GM21619 (cell line): ENCODE measurements around the gene PRICKLE3.

Experiments used
- ATAC-seq: cut with Tn5 transposase; IDR thresholded peaks from one replicate; pipeline ENCODE4 v1.9.1; 2021; ENCODE audit not compliant: unreplicated experiment

PRICKLE3 gene

GRCh38 chrX:49208399-49208798 is 22.2 kb upstream of the PRICKLE3 start:
- ATAC-seq: no peak

- ATAC-seq: no peak
Measured at GRCh38 chrX:49206543-49206942, 20.4 kb upstream of the PRICKLE3 start.

GRCh38 chrX:49205443-49205842 is 19.3 kb upstream of the PRICKLE3 start:
- ATAC-seq: no peak

DNA sequence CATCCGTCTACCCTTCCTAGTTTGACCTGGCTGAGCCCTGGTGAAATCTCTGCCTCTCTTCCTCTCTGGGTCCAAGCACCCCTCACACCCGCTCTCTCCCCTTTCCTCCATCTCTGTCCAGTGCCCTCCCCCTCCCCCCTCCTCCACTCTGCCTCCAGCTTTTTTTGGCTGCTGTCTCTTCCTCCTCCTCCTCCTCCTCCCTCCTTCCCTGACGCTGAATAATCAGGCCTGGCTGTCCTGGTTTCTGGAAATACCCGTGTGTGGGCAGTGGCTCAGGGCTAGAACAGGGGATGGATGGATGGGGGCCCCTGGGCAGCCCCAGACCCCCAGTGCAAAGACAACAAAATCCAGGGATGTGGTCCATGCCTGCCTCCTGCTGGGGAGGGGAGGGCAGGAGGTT is 18.5 kb upstream of the PRICKLE3 start:
- ATAC-seq: no peak

- no peak for ATAC-seq
Measured at GRCh38 chrX:49204017-49204416, 17.8 kb upstream of the PRICKLE3 start.

- ATAC-seq: no peak
Measured at GRCh38 chrX:49203536-49203935, 17.4 kb upstream of the PRICKLE3 start.

DNA sequence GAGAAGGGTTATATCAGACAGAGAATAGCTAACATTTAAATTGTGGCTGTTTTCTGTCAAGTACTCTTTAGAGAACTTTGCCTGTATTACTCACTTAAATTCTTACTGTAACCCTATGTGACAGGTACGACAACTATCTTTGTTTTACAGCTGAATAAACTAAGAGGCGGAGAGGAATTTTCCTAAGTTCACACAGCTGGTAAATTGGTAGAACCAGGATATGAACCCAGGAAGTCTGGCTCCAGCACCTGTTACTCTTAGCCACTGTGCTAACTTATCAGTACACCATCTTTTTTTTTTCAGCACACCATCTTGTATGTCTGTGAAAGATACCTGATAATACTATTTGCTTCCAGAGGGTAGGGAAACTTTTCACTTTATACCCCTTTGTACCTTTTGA is 15.8 kb upstream of the PRICKLE3 start:
- no peak for ATAC-seq

DNA sequence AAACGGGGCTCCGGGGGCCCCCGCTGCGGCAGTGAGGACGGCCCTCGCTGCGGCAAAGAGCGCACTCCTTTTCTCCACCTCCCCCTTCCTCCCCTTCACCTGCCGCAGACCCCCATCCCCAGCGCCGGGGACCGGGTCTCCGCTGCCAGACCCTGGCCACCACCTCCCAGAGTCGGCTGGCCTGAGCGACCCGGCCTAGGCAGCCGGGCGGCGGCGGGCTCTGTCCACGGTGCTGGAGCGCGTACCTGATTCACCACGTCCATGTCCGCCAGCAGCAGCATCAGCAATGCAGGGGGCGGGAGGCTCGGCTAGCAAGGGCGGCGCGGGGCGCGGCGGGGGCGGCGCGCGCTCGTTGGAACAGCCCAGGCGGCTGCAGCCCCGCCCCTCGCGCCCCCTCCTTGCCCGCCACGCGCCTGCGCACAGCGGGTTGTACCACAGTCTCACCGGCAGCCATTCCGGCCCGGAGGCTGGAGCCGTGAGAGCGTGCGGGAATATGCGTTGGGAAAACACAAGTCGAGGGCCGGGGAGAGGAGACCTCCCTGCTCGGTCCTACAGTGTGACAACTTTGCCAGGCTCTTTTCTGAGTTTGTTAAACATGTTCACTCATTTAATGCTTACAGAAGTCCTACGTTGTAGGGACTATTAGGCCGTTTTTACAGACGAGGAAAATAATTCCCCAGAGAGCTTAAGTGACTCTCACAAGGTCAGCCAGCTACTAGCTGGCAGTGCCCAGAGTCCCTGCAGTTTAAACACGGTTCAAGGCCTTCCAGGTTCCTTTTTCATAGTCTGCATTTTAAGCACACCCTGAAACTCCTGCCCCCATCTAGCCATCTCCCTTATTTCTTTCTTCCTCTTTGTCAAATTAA is 14.0 kb upstream of the PRICKLE3 start, which contains the start of gene SYP:
Gene SYP (minus strand): TSS at position 288 of the 866 bp plus-strand sequence. CDS start 7 bp downstream, at position 281.
- ATAC-seq: peak; percentile 97

DNA sequence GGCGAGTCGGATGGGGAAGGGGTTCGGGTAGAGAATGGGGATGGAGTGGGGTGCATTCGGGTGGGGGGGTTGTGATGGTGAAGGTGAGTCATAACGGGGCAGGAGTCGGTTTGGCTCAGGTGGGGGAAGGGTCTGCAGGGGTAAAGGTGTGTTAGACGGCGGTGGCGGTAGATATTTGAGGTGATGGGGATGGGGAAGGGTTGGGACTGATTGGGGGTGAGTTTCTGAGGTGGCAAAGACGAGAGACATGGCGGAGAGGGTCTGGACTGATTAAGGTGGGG is 13.1 kb upstream of the PRICKLE3 start:
- no peak for ATAC-seq

DNA sequence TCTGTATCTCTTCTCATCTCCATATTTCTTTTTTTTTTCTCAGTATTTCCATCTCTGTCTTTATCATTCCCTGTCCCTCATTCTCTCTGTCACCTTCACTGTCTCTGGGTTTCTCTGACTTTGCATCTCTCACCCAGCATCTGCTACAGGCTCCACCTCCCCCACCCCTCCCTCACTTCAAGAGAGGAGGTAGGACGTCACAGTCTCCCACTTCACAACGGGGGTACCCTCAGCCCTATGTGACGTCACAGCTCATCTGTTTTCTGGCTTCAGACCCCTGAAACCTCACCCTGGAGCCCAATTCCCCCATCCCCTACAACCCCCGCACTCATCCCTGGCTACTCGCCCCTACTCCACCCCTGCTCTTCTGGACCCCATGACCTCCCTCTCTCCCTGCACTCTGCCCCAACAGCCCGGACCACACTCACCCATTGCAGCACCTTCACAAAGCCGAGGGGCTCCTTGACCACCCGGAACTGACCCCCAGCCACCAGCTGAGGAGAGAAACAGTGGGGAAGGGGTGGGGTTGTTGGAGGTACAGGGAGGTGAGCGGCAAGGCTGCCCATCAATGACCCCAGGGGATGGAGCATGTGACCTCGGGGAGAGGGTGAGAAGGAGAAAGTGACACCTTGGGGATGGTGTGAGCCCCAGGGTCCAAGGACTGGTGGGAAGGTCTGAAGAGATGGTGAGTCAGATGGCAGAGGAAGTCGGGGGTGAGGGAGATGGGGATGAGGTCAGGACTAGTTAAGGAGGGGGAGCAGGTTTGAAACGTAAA is 12.6 kb upstream of the PRICKLE3 start:
- ATAC-seq: no peak

DNA sequence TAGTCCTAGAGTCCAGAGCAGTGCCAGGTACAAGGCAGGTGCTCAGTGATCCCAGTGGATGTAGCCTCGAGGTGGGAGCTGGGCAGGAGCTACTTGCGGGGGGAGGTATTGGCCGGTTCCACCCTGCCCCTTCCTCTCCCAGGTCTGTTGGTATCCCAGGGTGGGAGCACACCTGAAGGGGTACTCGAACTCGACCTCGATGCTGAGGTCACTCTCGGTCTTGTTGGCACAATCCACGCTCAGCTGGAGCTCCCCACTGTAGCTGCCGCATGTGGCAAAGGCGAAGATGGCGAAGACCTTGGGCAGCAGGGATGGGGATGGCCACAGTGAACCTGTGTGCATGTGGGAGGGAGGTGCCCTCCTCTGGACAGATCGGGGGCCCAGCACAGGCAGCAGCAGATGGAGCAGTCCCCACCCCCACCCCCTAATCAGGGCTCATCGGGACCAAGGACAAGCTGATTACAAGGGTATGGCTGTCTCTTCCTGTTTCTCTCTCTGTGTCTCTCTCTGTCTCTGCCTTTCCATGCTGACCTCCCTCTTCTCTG is 11.4 kb upstream of the PRICKLE3 start:
- no peak for ATAC-seq

DNA sequence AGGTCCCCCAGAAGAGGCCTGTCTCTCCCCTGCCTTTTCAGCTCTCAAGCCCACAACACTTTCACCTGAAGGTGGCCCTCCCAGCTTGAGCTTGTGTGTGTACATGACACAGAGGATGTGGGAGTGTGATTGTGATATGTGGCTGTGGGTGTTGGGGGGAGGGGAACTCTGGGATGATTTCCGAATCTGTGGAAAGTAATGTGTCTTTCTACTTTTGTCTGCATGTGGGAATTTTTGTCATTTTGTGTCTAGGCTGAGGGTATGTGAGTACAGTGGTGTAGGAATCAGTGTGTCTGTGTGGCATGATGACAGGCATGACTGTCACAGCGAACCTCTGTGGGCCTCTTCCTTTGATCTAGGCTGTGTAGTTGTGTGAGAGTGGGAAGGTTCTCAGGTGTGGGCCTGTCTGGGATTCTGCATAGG is 7.4 kb upstream of the PRICKLE3 start:
- ATAC-seq: no peak

- ATAC-seq: no peak
Measured at GRCh38 chrX:49192722-49193328, 6.7 kb upstream of the PRICKLE3 start.

- peak; percentile 15 for ATAC-seq
Measured at GRCh38 chrX:49191574-49192011, 5.4 kb upstream of the PRICKLE3 start.

GRCh38 chrX:49190821-49191573 is 4.8 kb upstream of the PRICKLE3 start:
- ATAC-seq: peak; percentile 89

DNA sequence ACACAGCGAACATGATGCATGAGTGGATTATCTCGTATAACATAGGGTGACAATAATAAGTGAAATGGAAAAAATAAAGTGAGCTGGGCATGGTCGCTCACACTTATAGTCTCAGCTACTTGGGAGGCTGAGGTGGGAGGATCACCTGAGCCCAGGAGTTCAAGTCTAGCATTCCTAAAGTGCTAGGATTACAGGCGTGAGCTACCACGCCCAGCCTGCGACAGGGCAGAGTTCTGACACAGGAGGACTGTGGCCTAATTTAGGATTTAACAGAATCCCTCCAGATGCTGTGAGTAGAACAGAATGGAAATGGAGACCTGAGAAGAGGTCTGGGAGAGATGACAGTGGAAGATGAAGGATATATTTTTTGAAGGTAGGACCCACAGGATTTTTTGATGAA is 3.4 kb upstream of the PRICKLE3 start:
- ATAC-seq: no peak

- ATAC-seq: no peak
Measured at GRCh38 chrX:49188468-49189076, 2.4 kb upstream of the PRICKLE3 start.

DNA sequence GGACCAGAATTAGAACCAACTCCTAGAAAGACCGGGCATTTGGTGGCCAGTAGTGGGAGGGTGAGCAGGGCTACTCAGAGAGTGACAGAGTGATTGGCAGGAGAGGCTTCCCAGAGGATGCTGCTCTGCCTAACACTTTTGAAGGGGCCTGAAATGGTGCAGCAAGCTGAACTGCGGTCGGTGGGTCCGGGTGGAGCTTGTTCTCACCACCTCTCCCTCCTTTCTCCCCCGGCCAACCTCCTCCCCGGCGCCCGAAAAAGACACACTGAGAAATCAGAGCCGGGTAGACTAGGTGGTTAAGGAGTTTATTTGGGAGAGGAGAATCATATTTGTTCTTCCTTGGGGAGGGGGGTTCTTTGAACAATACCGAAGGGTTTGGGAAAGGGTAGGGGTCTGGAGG is 1.4 kb upstream of the PRICKLE3 start:
- no peak for ATAC-seq

GRCh38 chrX:49187028-49187394 is 838 bp upstream of the PRICKLE3 start:
- ATAC-seq: no peak
